Activated T-helper 1 cell treated with anti-CD3 and anti-CD28 coated beads, Interleukin-2, amount 50 U/mL, for 16 hours (primary cell): ENCODE measurements around the gene BHLHE40.

Experiments
- DNase-seq, 2 donors: peaks; one replicate each; pipeline ENCODE4 v3.0.0-alpha.2; 2020; ENCODE audit warnings: low read depth in 1 of 2, low spot score in 1 of 2

Gene BHLHE40

GRCh38 chr3:4982773-4983738 lies 3.8 kb downstream of the BHLHE40 start:
- DNase-seq, result no peak

- peak; percentile 59 to 68 for DNase-seq
Observed at GRCh38 chr3:4983739-4984510, 4.7 kb downstream of the BHLHE40 start.

GRCh38 chr3:4984511-4984864 lies 5.3 kb downstream of the BHLHE40 start:
- DNase-seq, result no peak

GRCh38 chr3:4985330-4986174 lies 6.3 kb downstream of the BHLHE40 start:
- DNase-seq, result no peak

- no peak for DNase-seq
Observed at GRCh38 chr3:4986175-4986781, 7.0 kb downstream of the BHLHE40 start.

GRCh38 chr3:4986782-4987537 lies 7.7 kb downstream of the BHLHE40 start:
- peak; percentile 42 to 55 for DNase-seq

- DNase-seq, result no peak
Observed at GRCh38 chr3:4987538-4988296, 8.5 kb downstream of the BHLHE40 start.

- DNase-seq, result no peak
Observed at GRCh38 chr3:4988983-4989834, 10.0 kb downstream of the BHLHE40 start.

GRCh38 chr3:4990069-4990468 lies 10.8 kb downstream of the BHLHE40 start:
- no peak for DNase-seq

GRCh38 chr3:4992118-4992517 lies 12.9 kb downstream of the BHLHE40 start:
- no peak for DNase-seq

- no peak for DNase-seq
Observed at GRCh38 chr3:4993276-4994143, 14.3 kb downstream of the BHLHE40 start.

- no peak for DNase-seq
Observed at GRCh38 chr3:4994144-4994730, 15.0 kb downstream of the BHLHE40 start.

GRCh38 chr3:4994823-4995499 lies 15.7 kb downstream of the BHLHE40 start:
- DNase-seq, result no peak

- no peak for DNase-seq
Observed at GRCh38 chr3:4995500-4996053, 16.3 kb downstream of the BHLHE40 start.

GRCh38 chr3:4996223-4996765 lies 17.1 kb downstream of the BHLHE40 start:
- DNase-seq, result no peak

GRCh38 chr3:4996771-4997291 lies 17.6 kb downstream of the BHLHE40 start:
- DNase-seq, result no peak
